ENCODE results near the gene NXPE2.

GRCh38 chr11:114684636-114685035 lies 6.3 kb downstream of the NXPE2 start:
- TF ChIP-seq CTCF (IDR thresholded peaks at IDR 0.05) (no peak), ZFX (IDR thresholded peaks at IDR 0.05; ENCODE audit: borderline replicate concordance) (no peak)
